Tibial nerve (tissue), 4 donors: Measurements from ENCODE around the gene ZBTB17.

Experiments used
- EP300 ChIP-seq, 2 donors: sonication (generic); formaldehyde crosslinking; IDR thresholded peaks; one replicate each; pipeline ENCODE4 v1.6.1; 2017; ENCODE audit warnings: antibody characterized with exemption in 2 of 2, mild to moderate bottlenecking in 1 of 2
- POLR2A ChIP-seq, 2 donors: fragments of 450-650 bp; IDR thresholded peaks; one replicate each; pipeline ENCODE4 v1.6.1; 2017; ENCODE audit warnings: antibody characterized with exemption in 2 of 2, mild to moderate bottlenecking in 2 of 2, moderate library complexity in 2 of 2
- TF ChIP-seq, protein P1 (sequence below), 5 experiments: fragments of 200-600 bp in 3 of 5; fragments of 450-650 bp in 2 of 5; sonication (generic) in 3 of 5; IDR thresholded peaks; one replicate each; pipeline ENCODE4 v1.5.1; 2016 to 2019; ENCODE audit warnings: antibody characterized with exemption in 5 of 5, mild to moderate bottlenecking in 3 of 5, moderate library complexity in 2 of 5

DNA sequence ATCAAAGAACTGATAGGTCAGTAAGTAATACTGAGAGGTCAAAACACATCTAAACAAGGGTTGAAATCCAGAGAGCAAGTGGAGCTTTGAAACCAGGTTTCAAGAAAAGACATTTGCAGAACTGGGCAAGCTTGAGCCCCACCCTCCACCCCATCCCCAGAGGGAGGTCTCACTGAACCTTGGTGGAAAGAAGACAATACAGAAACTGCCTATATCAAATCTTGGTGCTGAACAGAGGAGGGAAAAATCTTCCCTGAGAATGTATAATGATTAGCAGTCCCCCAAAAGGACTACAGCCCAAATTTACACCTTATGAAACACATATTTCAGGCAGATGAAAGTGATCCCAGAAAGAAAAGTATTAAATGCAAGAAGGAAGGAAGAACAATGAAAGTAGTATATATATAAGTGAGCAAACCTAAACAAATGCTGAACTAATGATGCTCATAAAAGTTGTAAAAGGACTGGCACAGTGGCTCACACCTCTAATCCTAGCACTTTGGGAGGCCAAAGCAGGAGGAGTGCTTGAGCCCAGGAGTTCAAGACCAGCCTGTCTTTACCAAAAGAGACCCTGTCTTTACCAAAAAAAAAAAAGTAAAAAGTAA, 12.4 kb downstream of the ZBTB17 start:
- TF ChIP-seq POLR2A (IDR thresholded peaks at IDR 0.05) (no peak), EP300 (IDR thresholded peaks at IDR 0.05) (no peak)
- TF ChIP-seq, protein P1, sequence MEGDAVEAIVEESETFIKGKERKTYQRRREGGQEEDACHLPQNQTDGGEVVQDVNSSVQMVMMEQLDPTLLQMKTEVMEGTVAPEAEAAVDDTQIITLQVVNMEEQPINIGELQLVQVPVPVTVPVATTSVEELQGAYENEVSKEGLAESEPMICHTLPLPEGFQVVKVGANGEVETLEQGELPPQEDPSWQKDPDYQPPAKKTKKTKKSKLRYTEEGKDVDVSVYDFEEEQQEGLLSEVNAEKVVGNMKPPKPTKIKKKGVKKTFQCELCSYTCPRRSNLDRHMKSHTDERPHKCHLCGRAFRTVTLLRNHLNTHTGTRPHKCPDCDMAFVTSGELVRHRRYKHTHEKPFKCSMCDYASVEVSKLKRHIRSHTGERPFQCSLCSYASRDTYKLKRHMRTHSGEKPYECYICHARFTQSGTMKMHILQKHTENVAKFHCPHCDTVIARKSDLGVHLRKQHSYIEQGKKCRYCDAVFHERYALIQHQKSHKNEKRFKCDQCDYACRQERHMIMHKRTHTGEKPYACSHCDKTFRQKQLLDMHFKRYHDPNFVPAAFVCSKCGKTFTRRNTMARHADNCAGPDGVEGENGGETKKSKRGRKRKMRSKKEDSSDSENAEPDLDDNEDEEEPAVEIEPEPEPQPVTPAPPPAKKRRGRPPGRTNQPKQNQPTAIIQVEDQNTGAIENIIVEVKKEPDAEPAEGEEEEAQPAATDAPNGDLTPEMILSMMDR (IDR thresholded peaks at IDR 0.05): no peak
